ENCODE data around the gene DNMT3A.
A peak's percentile ranks its signal among the peaks of the same experiment; 100 is the strongest.

Gene DNMT3A

GRCh38 chr2:25250331-25251070, 91.2 kb downstream of the DNMT3A start:
- WGBS, 2 donors (ENCODE audit: extremely low coverage in 2 of 2, insufficient read length in 2 of 2, insufficient replicate concordance in 1 of 2) = no CpG with 5 or more reads among the region's 28 CpGs
- Histone ChIP-seq H3K9ac (ENCODE audit: low read depth, low read length, poor library complexity) (peak overlapping the region; percentile 90), H3K4me1 (ENCODE audit: control insufficient read depth in 2 of 2, insufficient read depth in 1 of 2, low read depth in 1 of 2, low read length in 2 of 2) (peaks cover 16 to 23% of the 10 kb centered on the region in 2 donors), H3K4me3 (ENCODE audit: low read length in 2 of 2) (peak overlapping the region; percentile 81 to 84), H3K23ac (ENCODE audit: low read depth, low read length, poor library complexity) (peak overlapping the region; percentile 75), H3K27me3 (ENCODE audit: control insufficient read depth in 3 of 3, insufficient read depth in 3 of 3, low read depth in 1 of 3, low read length in 3 of 3) (no peaks in the 10 kb centered on the region), H4K91ac (ENCODE audit: low read depth, low read length, poor library complexity) (peak overlapping the region; percentile 85), H4K8ac (ENCODE audit: low read depth, low read length) (no peak overlapping the region), H2AK5ac (ENCODE audit: low read depth, low read length) (peak overlapping the region; percentile 88), H3K18ac (ENCODE audit: low read length) (peak overlapping the region; percentile 94), H3K14ac (ENCODE audit: low read length) (peak overlapping the region; percentile 67), H2BK120ac (ENCODE audit: low read depth, low read length) (peak overlapping the region; percentile 25), H3K9me3 (replicated peaks in 1 of 2; ENCODE audit: control insufficient read depth in 2 of 2, insufficient read depth in 1 of 2, low read depth in 1 of 2, low read length in 2 of 2) (no peaks in the 10 kb centered on the region), H3K79me1 (ENCODE audit: low read depth, low read length) (peaks cover 19% of the 10 kb centered on the region), H3K4me2 (ENCODE audit: insufficient read depth, low read length, poor library complexity, severe bottlenecking) (peak overlapping the region; percentile 98), H3K27ac (replicated peaks; ENCODE audit: low read length) (peak overlapping the region; percentile 96), H2BK5ac (ENCODE audit: low read length) (peak overlapping the region; percentile 84), H2AFZ (ENCODE audit: low read length) (peak overlapping the region; percentile 20), H2BK12ac (ENCODE audit: low read length) (peak overlapping the region; percentile 24), H2BK15ac (ENCODE audit: low read length) (peak overlapping the region; percentile 80), H3K4ac (ENCODE audit: low read length) (peak overlapping the region; percentile 54), H3K36me3 (replicated peaks in 1 of 2; ENCODE audit: control insufficient read depth in 2 of 2, insufficient read depth in 2 of 2, low read length in 2 of 2) (peaks cover 27 to 40% of the 10 kb centered on the region in 2 donors)
- no peak for DNase-seq (ENCODE audit: low spot score)

- no peak overlapping the region for H4K8ac ChIP-seq (ENCODE audit: low read depth, low read length)
- no peak overlapping the region for H2AK5ac ChIP-seq (ENCODE audit: low read depth, low read length)
- peak overlapping the region; percentile 98 for H3K4me2 ChIP-seq (ENCODE audit: insufficient read depth, low read length, poor library complexity, severe bottlenecking)
- H3K4me1 ChIP-seq (ENCODE audit: control insufficient read depth in 2 of 2, insufficient read depth in 1 of 2, low read depth in 1 of 2, low read length in 2 of 2) = peaks cover 16 to 23% of the 10 kb centered on the region in 2 donors
- H2BK120ac ChIP-seq (ENCODE audit: low read depth, low read length) = no peak overlapping the region
- no peak overlapping the region for H2AFZ ChIP-seq (ENCODE audit: low read length)
- H3K4me3 ChIP-seq (ENCODE audit: low read length in 2 of 2) = no peak overlapping the region
- no peak overlapping the region for H3K23ac ChIP-seq (ENCODE audit: low read depth, low read length, poor library complexity)
- H3K36me3 ChIP-seq (replicated peaks in 1 of 2; ENCODE audit: control insufficient read depth in 2 of 2, insufficient read depth in 2 of 2, low read length in 2 of 2) = peaks cover 34 to 47% of the 10 kb centered on the region in 2 donors
- no peak overlapping the region for H3K27ac ChIP-seq (replicated peaks; ENCODE audit: low read length)
- H3K27me3 ChIP-seq (ENCODE audit: control insufficient read depth in 3 of 3, insufficient read depth in 3 of 3, low read depth in 1 of 3, low read length in 3 of 3) = no peaks in the 10 kb centered on the region
- no peak for DNase-seq (ENCODE audit: low spot score)
- H3K14ac ChIP-seq (ENCODE audit: low read length) = no peak overlapping the region
- no CpG with 5 or more reads among the region's 4 CpGs for WGBS, 2 donors (ENCODE audit: extremely low coverage in 2 of 2, insufficient read length in 2 of 2, insufficient replicate concordance in 1 of 2)
- H2BK5ac ChIP-seq (ENCODE audit: low read length) = no peak overlapping the region
- H3K9me3 ChIP-seq (replicated peaks in 1 of 2; ENCODE audit: control insufficient read depth in 2 of 2, insufficient read depth in 1 of 2, low read depth in 1 of 2, low read length in 2 of 2) = no peaks in the 10 kb centered on the region
- no peak overlapping the region for H2BK15ac ChIP-seq (ENCODE audit: low read length)
- peaks cover 19% of the 10 kb centered on the region for H3K79me1 ChIP-seq (ENCODE audit: low read depth, low read length)
- no peak overlapping the region for H4K91ac ChIP-seq (ENCODE audit: low read depth, low read length, poor library complexity)
- no peak overlapping the region for H3K9ac ChIP-seq (ENCODE audit: low read depth, low read length, poor library complexity)
- no peak overlapping the region for H3K18ac ChIP-seq (ENCODE audit: low read length)
- H3K4ac ChIP-seq (ENCODE audit: low read length) = no peak overlapping the region
- no peak overlapping the region for H2BK12ac ChIP-seq (ENCODE audit: low read length)
These were observed 91.9 kb downstream of the DNMT3A start for GRCh38 chr2:25249785-25250184.

GRCh38 chr2:25247792-25248512, 93.8 kb downstream of the DNMT3A start:
- no peak overlapping the region for H3K4ac ChIP-seq (ENCODE audit: low read length)
- no peak overlapping the region for H3K14ac ChIP-seq (ENCODE audit: low read length)
- peak overlapping the region; percentile 44 for H3K23ac ChIP-seq (ENCODE audit: low read depth, low read length, poor library complexity)
- peak overlapping the region; percentile 30 for H3K9ac ChIP-seq (ENCODE audit: low read depth, low read length, poor library complexity)
- H4K91ac ChIP-seq (ENCODE audit: low read depth, low read length, poor library complexity) = no peak overlapping the region
- H3K9me3 ChIP-seq (replicated peaks in 1 of 2; ENCODE audit: control insufficient read depth in 2 of 2, insufficient read depth in 1 of 2, low read depth in 1 of 2, low read length in 2 of 2) = no peaks in the 10 kb centered on the region
- peaks cover 48 to 64% of the 10 kb centered on the region in 2 donors for H3K36me3 ChIP-seq (replicated peaks in 1 of 2; ENCODE audit: control insufficient read depth in 2 of 2, insufficient read depth in 2 of 2, low read length in 2 of 2)
- no peak overlapping the region for H3K4me3 ChIP-seq (ENCODE audit: low read length in 2 of 2)
- H4K8ac ChIP-seq (ENCODE audit: low read depth, low read length) = no peak overlapping the region
- H2BK5ac ChIP-seq (ENCODE audit: low read length) = no peak overlapping the region
- no peaks in the 10 kb centered on the region for H3K27me3 ChIP-seq (ENCODE audit: control insufficient read depth in 3 of 3, insufficient read depth in 3 of 3, low read depth in 1 of 3, low read length in 3 of 3)
- peak overlapping the region; percentile 22 for H3K18ac ChIP-seq (ENCODE audit: low read length)
- no peak overlapping the region for H2BK120ac ChIP-seq (ENCODE audit: low read depth, low read length)
- no peak overlapping the region for H2AFZ ChIP-seq (ENCODE audit: low read length)
- DNase-seq (ENCODE audit: low spot score) = no peak
- WGBS, 2 donors (ENCODE audit: extremely low coverage in 2 of 2, insufficient read length in 2 of 2, insufficient replicate concordance in 1 of 2) = no CpG with 5 or more reads among the region's 20 CpGs
- H3K4me1 ChIP-seq (ENCODE audit: control insufficient read depth in 2 of 2, insufficient read depth in 1 of 2, low read depth in 1 of 2, low read length in 2 of 2) = peaks cover 12 to 17% of the 10 kb centered on the region in 2 donors
- H3K4me2 ChIP-seq (ENCODE audit: insufficient read depth, low read length, poor library complexity, severe bottlenecking) = no peak overlapping the region
- H2BK15ac ChIP-seq (ENCODE audit: low read length) = no peak overlapping the region
- no peak overlapping the region for H2BK12ac ChIP-seq (ENCODE audit: low read length)
- H3K27ac ChIP-seq (replicated peaks; ENCODE audit: low read length) = no peak overlapping the region
- peaks cover 21% of the 10 kb centered on the region for H3K79me1 ChIP-seq (ENCODE audit: low read depth, low read length)
- H2AK5ac ChIP-seq (ENCODE audit: low read depth, low read length) = no peak overlapping the region

All from neuronal stem cell (in vitro differentiated cells).